EL (cell line): ENCODE results near the gene KIAA1671.
A peak's percentile ranks its signal among the peaks of the same experiment; 100 is the strongest.

ENCODE experiments used
- DNase-seq: peaks from one replicate; pipeline ENCODE4 v3.0.0-alpha.2; 2016

Gene KIAA1671

DNA sequence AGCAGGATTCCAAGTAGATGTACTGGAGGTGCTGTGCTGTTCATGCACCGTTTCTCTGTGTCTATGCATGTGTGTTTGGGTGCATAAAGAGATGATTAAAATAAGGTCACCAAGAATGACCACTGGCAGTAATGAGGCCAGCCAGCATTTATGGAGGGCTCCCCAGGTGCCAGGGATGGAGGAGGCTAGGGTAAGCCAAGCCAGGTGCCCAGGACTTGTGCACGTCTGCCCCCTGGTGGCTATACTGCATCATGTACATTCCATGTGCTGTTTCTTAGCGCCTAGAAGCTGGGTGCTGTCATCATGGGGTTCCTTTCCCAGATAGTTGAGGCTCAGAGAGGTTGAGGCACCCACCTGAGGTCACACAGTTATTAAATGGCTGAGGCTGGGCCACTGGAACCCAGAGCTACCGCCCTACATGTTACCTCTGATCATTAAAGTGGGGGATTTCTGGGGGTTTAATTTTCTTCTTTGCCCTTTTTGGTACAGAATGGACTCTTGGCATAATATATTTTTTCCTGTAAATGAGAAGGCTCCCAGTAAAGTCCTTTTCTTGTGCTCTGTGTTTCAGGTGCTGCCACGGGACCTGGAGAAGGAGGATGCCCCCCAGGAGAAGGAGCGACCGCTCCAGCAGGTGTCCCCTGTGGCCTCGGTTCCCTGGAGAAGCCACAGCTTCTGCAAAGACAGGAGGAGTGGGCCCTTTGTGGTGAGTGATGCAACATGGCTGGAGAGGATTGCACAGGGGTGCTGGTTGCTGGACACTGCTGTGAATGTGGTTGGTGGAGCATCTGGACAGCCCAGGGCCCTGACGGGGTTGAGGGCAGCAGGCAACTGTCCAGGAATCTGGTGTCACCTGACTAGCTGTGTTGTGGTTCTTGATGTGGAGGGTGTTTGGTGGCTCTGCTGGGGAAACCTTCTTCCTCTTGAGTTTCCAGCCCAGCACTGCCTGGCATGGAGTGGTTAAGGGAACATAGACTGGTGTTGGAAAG lies 96.4 kb downstream of the KIAA1671 start:
- peak; percentile 37 for DNase-seq

DNA sequence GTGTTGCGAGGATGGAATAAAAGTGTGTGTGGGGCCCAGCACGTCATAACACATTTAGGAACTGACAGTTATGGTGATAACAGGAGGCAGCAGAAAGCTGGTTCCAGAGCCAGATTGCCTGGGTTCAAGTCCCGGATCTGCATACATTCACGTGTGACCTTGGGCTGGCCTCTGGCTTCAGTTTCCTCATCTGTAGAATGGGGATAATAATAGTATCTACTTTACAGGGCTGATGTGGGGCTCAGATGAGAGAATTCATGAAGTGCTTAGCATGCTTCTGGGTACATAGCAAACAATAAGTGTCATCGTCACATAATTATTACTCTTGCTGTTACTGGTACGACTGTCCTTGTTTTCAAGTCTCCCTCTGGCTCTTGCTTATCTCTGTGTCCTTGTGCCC lies 97.3 kb downstream of the KIAA1671 start:
- no peak for DNase-seq

DNA sequence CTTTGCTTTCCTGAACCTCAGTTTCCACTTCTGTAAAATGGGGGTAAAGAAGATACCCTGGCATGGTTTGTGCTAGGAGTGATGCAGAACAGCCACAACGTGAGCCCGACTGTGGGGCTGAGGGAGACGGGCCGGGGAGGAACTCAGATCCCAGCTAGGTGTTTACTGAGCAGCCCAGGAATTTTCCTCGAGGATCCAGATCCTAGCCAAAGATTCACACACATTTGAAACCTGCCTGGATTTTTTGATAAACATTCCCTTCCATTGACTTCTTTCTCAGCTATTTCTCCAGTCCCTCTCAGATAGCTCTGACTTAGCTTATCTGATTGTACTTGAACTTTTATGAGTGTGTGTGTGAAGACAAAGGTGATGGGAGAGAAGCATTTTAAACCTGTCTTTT lies 98.0 kb downstream of the KIAA1671 start:
- no peak for DNase-seq

DNA sequence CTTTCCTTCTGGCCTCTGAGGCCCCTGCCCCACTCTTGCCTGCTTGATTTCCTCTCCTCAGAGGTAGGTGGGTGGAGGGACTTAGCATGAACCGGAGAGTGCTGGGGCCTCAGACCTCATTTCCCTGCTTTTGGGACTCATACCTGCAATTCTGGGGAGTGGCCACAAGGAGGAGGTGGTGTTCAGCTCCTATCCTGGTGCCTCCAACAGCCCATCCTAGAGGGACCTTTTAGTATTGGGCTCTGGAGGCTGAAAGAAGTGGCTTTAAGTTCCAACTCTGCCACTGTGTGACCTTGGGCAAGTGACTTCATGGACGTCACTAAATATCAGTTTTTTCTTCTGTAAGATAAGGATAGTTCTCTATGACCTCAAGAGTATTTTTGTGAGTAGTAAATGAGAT lies 98.6 kb downstream of the KIAA1671 start:
- DNase-seq: no peak

DNA sequence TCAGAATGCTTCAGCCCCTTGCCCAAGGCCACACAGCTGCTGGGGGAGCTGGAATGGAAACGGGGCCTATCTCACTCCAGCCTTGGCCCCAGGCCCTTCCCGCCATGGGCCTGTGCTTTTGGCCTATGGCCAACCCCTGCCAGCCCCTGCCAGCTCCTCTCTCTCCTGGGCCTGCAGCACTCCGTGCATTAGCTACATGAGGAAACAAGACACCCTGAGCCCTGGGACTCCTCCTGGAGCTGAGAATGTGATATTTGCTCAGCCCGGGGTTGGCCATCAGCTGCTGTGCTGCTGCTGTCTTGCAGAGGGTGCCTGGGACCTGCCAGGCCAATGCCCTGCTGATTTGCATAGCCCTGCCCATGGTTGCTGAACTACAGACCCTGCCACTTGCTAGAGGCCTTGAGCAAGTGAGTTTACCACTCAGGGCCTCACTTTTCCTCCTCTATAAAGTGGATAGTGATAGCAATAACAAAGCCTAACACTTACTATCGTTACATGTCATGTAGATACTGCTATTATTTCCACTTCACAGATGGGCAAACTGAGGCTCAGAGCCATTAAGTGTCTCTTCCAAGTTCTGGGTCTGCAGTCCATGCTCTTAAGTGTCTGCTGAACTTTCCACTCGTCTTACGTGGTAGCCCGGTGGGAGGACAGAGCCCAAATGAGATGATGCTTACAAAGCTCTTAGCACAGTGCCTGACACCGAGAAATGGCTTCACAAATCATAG lies 99.6 kb downstream of the KIAA1671 start:
- no peak for DNase-seq

DNA sequence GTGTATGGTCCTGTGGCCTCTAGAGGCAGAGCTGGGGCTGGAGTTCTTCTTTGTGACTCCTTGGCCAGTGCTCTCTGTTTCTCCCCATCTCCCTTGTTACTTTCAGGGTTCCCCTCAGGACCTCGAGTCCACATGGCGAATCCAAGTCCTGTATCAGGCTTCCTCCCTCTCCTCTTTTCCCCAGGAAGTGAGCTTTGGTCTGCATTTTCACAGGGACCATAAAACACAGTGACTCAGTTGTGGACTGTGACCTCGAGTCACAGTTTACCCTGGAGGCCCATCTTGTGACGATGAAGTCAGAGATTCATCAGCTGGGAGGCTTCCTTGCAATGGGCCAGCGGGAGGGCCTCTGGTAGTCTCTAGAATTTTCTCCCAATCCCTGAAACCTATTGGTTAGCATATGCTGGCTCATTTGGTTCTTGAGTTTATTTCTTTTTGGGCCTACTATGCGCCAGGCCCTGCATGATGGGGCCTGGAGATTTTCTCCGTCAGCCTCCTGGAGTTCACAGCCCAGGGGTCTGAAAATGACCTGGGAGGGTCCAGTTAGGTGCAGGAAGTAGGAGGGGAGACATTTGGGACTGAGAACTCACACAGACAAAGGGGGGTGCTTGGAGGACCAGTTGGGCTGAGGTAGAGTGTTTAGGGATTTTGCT lies 100.8 kb downstream of the KIAA1671 start:
- peak; percentile 25 for DNase-seq

DNA sequence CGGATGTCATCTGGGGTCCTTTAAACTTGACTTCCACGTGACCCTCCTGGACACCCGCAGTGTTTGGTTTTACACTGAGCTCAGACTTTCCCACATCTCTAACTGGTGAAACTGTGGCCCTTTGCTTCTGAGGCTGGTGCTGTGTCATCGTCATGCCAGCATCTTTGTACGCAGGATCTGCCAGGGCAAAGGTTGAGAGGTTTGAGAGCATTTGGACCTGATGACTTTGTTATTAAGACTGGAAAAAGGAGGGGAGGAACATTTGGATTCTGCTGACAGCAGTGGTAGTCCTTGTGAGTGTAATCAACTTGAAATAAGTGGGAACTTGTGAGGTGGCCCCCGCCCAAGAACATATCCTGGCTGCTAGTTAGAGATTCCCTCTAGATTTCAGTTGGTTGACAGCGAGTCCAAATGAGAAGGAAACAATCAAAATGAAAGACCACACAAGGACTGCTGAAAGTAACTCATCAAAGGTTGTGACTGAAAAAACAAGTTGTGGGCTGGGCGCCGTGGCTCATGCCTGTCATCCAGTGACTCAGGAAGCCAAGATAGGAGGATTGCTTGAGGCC lies 102.5 kb downstream of the KIAA1671 start:
- DNase-seq: no peak

DNA sequence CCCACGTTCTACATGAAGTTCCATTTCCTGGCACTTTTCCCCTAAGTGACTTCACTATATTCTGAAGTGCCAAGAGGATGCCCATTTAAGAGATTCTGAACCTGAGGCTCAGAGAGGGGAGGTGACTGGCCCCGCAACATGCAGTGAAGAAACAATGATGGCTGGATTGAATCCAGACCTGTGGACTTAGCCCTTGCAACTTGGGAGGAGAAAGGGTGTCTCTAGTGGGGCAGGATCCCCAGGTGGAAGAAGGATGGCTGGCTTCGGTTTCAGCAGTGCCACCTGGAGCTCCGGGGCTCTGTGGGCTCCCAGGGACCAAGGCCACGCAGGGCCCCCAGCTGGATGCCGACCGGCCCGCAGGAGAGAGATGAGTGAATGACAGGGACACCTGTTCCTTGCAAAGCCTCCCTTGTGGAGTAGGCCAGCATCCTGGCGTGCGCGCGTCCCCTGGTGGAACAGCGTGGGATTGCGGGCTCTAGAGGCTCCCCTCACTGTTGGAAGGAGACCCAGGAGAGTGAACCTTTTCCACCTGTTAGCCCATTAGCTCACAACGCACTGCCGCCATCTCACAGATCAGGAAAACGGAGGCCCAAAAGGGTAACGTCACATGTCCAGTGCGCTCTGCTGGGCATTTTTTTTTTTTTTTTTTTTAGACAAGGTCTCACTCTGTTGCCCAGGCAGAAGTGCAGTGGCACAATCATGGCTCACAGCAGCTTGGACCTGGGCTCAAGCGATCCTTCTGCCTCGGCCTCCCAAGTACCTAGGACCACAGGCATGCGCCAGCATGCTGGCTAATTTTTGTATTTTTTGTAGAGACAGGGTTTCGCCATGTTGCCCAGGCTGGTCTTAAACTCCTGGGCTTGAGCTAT lies 104.7 kb downstream of the KIAA1671 start:
- peak; percentile 27 for DNase-seq

DNA sequence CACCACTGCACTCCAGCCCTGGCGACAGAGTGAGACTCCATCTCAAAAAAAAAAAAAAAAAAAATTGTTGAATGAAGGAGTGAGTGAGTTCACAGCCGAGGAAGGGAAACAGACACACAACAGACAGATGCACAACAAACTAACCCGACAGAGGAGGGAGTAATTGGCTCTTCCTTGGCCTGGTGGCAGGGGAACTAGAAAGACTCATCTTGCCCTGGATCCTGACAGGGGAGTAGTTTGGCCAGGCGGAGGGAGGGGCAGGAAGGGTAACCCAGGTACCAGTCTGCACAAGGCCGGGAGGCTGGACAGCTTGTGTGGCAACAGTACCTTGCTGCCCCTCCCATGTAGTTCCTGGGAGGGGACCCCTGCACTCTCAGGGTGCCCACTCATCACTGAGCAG lies 106.9 kb downstream of the KIAA1671 start:
- DNase-seq: no peak

DNA sequence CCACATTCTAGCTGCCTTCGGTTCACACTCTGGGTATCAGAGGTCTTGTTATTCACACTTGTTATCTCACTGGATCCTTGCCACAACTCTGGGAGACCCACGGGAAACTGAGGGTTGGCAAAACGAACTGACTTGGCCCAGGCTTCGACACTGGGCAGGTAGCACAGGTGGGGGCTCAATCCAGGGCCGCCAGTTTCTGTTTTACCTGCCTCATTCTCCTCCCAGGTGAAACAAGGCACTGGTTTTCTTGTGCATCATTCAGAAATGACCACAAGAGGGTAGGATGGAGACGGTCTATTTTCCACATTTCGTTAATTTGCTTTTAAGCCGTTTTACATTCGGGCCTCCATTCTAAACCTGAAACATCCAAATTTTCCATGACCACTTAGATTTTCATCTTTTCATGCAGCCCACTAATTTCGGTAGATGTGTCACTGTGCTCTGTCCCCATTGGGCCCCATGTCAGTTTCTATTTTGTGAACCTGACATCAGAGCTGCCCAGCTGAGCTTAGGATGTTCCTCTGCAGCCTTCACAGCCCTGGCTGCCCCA lies 108.1 kb downstream of the KIAA1671 start:
- no peak for DNase-seq

DNA sequence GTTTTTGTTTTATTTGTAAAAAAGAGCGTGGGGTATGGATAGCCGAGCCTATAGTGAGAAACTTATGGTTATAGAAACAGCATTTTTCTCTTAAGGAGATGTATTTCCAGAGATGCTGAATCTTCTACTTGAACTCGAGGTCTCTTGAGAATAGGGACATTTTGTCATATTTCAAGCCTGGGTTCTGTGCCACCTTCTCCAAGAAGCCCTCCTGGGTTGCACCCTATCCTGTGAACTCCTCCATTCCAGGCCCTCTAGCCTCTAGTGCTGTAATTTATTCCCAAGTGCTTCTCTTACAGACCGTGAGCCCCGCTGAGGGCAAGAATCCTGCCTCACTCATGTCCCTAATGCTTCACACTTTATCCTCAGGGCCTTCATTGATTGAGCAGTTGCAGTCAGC lies 108.6 kb downstream of the KIAA1671 start:
- no peak for DNase-seq

DNA sequence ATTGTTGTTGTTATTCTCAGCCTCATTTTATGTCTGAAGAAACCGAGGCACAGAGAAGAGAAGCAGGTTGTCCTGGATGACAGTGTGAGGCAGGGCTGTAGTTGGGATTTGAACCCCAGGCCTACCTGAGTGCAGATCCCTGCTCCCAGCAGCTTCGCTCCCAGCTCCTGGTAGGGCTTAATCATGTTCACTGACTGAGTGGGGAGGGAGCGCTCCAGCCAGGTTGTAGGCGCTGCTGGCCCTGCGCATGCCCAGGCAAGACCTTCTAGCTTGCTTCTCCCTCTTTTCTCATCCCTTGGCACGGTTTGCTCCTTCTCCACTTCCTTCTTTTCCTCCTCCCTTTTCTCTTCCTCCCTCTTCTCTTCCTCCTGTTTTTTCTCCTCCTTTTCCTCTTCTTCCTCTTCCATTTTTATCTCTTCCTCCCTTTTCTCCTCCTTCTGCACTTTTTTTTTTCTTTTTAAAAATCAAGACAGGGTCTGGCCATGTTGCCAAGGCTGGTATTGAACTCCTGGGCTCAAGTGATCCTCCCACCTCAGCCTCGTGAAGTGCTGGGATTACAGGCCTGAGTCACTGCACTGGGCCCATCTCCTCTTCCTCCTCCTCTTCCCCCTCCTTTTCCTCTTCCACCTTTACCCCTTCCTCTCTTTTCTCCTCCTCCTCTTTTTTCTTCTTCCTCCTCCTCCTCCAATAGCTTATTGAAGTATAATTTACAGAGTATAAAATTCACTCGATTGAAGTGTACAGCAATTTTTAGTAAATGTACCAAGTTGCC lies 109.3 kb downstream of the KIAA1671 start:
- no peak for DNase-seq

DNA sequence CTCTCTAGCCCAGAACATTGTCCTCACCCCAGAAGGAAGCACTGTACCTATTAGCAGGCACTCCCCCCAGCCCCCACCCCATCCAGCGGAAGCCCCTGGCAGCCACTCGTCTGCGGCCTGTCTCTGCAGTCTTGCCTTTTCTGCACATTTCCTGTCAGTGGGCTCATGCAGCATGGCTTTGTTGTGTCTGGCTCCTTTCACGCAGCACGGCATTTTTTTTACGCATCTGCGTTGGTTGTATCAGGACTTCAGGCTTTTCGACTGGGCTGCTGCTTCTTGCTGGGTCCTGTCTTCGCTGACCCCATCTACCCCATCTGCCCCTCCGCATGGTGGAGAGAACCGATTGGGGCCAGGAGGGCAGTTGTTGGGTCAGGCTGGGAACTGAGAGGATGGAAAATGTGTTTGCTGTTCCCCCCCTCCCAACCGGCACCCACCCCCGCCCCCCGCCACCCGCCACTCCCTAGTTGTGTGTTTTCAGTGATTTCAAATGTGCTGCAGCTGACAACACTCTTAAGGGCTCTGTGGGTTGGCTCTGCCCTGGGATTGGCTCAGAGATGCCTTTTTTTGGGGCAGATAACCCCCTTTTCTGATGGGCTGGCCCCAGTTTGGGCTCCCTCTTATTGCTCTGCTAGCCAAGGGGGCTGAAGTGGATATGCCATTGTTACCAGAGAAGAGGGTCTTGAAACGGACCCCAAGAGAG lies 110.0 kb downstream of the KIAA1671 start:
- DNase-seq: no peak

DNA sequence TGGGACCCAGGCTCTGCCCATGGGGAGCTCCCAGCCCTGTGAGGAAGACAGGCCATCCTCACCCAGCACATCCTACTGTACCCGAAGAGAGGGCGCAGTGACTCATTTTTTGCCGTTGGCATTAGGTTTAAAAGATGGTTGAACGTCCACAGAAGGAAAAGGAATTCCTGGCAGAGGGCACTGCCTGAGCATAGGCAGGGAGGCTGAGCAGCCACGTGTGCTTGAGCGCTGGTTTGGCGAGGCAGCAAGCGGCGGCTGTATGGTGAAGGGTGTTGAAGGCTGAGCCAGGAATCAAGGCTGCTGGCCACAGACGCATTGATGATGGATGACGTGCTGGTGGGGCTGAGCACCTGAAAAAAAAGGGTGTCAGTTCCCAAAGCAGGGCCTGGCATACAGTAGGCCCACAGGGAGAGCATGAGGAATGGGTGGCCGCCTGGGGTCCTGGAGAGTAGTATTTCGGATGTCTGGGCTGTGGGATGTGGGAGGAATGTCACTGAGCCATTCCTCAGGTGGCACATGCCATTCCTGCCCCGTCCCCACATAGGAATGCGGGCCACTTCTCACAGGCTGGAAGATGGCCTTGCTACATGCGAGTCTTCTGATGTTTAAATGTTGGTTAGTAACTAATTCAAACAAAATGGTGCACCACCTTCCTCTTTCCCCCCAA lies 112.5 kb downstream of the KIAA1671 start:
- no peak for DNase-seq

DNA sequence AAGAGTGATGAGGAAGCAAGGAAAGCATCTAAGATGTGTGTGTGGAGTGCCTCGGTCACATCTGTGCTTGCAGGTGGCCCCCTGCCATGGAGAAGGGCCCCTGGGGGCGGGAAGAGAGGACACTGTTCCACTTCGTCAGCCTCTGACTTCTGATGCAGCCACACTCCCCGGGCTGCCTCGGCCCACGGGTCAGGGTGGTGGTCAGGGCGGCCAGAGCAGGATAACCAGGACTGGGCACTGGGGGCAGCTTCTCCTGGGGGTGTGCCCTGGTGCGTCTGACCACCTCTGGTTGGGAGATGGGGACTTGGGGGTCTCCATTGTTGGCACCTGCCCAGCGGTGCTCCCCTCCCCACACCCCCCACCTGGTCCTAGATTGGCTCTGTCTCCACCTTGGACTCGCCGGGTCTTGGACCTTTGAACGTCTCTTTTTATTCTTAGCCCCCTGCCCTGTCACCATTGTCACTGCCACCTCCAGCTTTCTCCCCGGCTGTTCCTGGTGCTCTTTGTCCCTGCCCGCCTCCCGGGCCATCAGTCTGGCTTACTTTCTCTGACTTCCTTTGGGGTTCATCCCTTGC lies 114.4 kb downstream of the KIAA1671 start:
- no peak for DNase-seq

DNA sequence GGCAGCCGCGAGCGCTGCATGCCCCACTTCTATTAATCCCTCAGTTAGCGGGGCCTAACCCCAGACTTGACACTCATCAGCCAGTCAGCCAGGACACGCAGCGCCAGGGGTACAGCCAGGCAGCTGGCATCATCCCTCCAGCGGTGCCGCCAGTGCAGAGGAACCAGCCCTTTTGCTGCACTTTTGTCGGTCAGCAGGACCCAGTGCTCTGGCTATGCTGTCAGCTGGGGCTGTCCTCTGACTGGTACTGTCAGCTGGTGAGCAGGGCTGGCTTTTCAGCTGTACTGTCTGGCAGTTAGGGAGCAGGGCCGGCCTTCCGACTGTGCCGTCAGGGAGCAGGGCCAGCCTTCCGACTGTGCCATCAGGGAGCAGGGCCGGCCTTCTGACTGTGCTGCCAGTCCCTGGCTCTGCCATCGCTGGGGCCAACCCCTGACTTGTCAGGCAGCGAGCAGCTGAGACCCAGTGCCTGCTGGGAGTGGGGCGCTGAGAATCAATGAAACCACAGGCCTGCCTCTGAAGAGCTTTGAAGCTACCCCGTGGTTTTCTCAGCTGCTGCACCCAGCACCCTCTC lies 115.4 kb downstream of the KIAA1671 start:
- DNase-seq: no peak

DNA sequence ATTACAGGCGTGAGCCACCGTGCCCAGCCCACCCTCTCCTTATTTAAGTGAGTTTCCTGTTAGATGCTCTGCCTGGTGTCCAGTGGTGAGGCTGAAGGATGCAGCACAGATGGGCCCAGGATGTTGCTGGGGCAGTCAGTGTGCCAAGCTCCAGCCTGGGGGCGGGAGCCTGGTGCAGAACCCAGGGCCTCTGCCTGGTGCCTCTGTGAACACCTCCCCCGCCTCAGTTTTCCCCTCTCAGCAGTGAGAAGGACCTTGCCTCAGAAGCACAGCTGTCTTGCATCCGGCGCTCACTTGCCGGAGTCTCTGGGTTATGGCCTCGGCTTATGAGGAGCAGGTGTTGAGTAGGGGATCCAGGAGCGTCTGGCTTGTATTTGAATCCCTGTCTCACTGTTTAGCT lies 116.2 kb downstream of the KIAA1671 start:
- DNase-seq: no peak

DNA sequence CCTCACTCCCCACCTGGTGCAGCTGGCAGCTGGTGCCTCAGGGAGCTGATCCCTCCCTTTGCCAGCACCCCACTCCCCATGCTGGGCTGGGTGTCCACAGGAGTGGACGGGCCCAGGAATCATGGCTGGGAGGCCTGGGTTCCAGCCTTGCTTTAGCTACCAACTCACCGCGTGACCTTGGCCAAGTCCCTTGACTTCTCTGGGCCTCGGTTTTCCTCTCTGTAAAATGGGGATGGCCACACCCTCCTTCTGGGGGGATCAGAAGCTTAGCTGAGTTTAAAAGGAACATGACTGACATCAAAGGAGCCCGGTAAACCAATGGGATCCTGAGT lies 116.9 kb downstream of the KIAA1671 start:
- DNase-seq: no peak
